Iris pigment epithelial cell (primary cell): ENCODE results near the gene CNTN4.

Experiments used
- DNase-seq: peaks from one replicate; pipeline ENCODE4 v3.0.0-alpha.2; 2011; ENCODE audit warnings: low read depth

Gene CNTN4

DNA sequence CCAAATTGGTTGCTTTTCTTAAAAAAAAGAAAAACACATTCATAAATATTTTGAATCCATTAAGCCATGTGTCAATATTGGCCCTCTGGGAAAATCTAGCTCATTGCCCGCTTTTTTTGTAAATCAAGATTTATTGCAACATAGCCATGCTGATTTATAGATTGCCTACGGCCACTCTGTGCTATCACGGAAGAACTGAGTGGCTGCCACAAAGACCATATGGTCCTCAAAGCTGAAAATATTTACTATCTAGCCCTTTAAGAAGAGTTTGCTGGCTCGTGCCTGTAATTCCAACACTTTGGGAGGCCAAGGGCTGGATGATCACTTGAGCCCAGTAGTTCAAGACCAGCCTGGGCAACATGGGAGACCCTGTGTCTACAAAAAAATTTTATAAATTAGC is 965.6 kb downstream of the CNTN4 start:
- DNase-seq, result no peak

DNA sequence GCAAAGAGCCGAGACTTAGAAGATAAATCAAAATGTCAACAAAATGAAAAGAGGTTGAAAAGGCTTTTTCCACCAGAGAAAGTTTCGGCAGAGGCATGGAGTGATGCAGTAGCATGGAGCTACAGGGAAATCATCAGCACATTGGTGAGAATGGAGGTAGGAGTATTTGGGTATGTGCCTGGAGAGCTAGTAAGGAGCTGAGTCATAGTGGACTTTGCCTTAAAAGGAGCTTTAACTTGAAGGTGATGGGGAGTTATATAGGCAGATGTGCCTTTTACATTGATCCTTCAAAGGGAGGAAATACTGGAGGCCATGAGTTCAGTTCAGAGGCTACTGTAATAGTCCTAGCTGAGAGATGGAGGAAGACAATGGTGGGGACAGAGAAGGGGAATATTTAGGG is 967.2 kb downstream of the CNTN4 start:
- DNase-seq, result peak; percentile 7

DNA sequence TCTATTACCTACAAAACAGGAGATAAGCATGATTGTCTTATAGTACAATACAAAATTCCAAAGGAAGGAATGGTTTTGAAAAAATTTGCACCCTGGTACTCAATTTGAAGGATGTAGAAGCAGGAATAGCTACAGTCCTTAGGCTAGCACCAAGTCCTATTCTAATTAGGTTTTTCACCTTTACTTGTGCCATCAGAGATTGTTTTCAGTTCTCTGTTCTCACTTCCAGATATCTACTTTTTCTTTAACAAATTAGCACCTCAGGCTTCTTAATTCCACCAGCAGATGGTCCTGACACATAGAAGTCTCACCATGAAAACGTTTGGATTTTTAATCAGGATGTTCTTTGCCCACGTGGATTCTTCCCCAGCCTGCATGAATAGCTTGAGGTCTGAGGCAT is 967.7 kb downstream of the CNTN4 start:
- no peak for DNase-seq

DNA sequence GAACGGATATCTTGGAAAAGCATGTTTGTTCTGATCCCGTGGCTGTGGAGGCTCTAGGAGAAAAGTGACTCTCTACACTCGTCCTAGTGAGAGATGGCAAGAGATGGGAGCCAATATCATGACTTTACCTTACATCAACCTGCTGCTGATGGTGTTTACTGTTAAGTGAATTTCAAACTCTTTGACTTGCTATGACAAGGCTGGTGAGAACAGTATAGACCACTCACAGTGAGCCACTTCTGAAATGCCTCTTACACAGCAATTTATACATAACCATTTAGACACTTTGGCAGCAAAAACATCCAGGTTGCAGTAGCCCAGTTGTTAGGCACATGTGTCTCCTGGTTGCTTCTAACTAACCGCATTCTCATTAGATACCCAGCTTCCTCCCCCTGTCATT is 968.2 kb downstream of the CNTN4 start:
- no peak for DNase-seq

DNA sequence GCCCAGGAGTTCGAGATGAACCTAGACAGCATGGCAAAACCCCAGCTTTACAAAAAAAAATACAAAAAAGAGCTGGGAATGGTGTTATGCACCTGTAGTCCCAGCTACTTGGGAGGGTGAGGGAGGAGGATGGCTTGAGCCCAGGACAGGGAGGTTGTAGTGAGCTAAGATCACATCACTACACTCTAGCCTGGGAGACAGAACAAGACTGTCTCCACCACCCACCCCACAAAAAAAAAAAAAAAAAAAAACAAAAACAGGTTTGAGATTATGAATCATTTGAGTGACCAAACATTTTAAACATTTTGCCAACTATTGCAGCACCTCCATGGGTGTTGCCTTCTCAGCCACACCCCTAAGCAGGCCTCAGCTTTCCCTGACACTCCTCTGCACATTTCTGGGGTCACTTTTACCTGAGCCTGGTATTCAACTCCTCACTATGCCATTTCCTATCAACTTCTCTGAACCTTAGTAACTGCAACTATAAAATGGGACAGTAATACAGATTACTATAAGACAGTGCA is 969.8 kb downstream of the CNTN4 start:
- DNase-seq, result no peak

DNA sequence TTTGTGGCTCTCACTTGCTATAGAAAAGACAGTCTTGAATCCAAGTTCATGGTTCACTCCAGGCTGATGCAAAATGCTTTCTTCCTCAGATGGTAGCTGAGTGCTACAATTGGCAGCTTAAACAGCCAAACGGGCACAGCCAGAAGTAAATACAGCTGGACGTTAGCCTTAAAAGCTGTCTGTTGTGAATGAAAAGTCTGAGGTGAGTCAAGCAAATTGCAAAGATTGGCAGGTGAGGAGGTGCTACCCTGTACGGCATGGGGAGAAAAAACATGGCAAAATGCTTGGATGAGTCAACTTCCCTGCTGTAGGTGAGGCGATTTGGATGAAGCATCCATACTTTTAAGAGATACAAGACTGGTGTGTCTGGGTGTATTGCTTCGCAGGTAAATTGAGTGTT is 971.1 kb downstream of the CNTN4 start:
- DNase-seq, result no peak

DNA sequence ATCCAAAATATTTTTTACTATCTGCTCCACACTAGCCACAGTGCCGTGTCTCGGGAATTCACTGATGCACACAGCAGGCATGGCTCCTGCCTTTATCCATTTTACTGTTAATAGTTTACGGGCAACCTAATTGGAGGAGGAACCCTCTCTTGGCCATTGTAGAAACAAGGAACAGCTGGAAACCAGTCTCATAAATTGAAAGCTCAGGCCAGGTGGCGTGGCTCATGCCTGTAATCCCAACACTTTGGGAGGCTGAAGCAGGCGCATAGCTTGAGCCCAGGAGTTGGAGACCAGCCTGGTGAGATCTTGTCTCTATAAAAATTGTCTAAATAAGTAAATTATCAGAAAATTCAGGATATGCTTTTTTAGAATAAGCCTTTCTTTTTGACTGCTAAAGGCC is 972.5 kb downstream of the CNTN4 start:
- no peak for DNase-seq

DNA sequence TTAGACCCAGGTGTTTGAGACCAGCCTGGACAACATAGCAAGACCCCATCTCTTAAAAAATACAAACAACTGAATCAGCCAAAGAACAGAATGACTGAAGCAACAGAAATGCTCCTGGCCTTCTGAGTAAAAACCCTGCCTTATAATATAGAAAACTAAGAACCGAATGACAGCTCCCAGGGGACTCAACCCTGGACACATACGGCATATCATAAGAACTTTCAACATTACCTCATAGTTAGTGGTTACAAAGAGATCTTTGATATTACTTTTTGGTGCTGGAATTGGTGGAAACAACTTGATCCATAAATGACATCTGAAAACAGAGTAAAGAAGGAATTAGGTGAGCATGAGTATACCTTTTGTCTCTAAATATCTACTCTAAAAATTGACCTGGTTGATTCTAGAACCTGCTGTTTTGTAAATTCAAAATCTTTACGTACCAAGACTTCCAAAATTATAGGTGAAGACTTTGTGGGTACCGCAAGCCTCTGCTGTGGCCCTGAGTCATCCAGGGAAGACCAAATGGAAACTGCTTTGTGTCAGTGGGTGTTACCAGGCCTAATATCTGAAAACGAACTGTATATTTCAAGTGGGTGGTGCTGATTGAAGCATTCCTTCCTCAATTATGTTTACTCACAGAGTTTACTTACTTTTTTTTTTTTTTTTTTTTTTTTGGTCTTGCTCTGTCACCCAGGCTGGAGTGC is 976.0 kb downstream of the CNTN4 start:
- DNase-seq, result no peak

DNA sequence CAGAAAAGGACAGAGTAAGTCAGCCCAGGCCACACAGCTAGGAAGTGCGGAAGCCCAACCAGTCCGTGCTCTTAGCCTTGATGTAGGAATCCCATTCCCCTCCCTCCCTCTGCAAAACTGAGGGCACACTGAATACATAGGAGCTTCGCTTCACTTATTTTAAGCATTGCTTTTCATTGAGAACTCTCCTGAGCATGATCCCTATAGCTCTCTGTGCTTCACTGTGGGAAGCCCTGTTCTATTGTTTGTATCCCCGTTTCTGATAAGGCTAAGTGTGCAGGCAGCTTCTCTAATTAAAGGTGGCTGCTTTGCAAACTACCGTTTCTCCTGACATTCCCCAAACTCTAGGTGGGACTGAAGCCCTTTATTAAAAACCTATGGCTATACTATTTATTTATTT is 981.6 kb downstream of the CNTN4 start:
- DNase-seq, result no peak

DNA sequence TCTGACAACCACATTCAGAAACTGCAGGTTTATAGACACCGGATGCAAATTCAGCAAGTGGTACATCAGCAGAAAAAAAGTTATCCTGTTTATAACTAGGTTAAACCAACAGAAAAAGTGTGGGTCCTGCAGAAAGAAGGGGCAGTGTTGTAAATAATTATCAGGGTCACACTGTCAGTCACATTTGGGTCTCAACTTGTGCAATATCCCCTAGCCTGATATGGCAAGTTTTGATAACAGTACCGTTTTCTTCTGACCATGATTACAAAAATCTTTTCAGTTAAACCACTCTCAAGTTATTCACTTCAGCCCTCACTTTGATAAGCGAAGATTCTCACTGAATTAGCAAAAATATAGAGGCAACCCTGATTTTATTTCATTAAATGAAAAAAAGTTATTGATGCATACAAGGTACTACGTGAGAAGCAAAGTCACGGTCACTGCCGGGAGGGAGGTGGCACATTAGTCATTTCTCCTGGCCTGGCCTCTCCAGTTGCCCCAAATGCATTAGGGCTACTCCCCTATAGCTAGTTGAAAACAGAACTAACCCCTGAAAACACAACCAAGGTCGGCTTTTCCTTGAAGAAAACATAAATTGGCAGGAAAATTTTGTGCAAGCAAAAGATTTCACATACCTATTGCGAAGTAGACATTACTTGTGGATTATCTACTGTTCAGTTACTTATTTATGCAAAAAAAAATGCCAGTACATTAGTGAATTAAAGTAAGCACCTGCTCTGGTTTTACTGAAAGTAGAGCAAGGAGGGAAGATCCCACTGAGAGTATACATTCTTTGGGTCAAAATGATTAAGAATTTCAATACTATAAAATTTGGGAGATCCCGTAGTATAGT is 982.9 kb downstream of the CNTN4 start:
- no peak for DNase-seq

DNA sequence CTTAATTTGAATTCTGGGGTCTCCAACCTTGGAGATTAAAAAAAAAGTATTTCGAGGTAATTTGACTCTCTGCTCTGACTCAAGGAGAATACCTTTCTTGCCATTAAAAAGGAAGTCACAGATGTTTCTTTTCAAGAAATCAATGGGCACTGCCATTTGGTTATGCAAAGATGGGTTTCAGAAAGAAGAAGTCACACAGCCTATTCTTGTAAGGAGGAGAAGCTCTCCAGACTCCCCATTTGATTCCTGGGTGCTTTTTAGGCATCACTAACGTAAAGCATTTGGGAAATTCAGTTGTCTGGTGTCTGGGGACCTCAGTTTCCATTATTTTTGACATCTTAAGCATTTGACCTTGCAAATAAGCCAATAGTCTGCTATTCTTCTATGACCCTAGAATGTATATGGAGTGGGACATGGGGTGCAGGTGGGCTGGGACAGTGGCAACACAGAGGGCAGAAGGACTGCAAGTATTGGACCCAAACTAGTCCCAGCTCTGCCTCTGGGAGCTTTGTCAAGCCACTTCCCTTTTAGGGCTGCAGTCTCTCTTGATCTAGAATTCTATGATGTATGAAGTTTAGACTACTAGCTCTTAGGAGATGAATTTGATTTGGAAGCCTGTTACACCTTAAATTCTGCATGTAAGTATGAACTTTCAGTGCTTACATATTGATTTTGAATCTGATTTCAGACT is 983.7 kb downstream of the CNTN4 start:
- DNase-seq, result no peak

DNA sequence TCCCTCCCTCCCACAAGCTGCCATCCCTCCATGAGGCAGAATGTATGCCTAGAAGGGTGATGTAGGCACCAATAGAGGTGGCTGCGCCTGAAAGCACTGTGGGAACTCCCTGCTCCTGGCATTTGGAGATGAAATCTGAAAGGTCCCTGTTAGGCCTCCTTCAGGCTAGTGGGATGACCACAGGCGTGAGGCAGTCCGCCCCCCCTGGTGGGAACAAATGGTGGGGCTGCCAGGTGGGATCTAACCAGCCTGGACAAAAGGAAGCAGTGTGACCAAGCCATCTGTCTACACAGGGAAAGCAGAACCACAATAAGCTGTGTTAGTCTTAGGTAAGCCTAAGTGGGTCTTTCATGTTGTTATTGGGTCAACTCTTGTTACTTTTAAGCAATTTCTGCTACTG is 986.2 kb downstream of the CNTN4 start:
- DNase-seq, result no peak

DNA sequence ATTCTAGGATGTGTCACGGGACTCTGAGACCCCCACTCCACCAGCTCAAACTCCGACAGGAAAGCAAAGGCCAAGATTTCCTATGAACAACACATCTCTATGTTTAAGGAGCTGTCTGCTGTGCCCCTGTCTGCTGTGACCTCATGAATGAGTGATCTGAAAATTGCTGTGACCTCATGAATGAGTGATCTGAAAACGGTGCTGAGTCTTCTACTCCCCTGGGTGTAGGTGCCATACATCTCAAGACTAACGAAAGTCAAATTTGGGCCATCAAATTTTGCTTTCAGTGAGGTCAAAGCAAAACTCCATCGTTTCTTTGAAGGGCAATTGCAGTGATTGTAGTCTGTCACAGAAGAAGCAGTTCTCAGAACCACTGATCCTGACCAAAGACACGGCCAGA is 987.1 kb downstream of the CNTN4 start:
- no peak for DNase-seq

DNA sequence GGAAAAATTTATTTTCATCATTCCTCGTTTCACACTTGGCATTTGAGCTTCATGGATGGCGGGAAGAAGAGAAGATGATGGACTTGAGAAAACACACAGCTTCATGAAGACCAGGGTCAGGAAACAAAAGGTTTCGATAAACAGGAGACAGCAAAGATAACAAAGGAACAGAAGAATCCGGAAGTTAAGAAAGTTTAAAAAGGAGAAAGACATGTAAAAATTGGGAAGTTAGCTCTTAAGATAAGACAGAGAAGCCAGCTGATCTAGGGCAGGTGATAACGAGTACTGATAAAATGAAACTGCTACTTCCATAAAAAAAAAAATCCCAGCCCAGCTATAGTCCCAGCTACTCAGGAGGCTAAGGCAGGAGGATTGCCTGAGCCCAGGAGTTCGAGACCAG is 987.6 kb downstream of the CNTN4 start:
- DNase-seq, result no peak

DNA sequence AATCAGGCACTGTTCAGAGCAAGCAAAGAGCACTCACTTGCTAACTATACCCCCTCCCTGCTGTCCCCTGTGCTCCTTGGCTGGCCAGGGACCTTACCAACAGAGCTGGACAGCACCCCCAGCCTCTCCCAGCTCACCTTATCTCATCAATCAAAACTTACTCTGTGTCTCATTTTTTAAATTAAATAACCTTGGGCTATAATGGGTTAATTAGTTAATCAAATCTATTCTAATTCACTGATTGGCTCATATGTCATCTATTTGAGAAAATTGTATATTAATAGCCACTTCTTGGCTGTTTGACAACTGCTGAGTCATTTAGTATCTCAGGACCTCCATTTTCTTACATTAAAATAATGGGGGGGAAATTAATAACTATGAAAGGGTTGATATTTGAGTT is 988.6 kb downstream of the CNTN4 start:
- no peak for DNase-seq

DNA sequence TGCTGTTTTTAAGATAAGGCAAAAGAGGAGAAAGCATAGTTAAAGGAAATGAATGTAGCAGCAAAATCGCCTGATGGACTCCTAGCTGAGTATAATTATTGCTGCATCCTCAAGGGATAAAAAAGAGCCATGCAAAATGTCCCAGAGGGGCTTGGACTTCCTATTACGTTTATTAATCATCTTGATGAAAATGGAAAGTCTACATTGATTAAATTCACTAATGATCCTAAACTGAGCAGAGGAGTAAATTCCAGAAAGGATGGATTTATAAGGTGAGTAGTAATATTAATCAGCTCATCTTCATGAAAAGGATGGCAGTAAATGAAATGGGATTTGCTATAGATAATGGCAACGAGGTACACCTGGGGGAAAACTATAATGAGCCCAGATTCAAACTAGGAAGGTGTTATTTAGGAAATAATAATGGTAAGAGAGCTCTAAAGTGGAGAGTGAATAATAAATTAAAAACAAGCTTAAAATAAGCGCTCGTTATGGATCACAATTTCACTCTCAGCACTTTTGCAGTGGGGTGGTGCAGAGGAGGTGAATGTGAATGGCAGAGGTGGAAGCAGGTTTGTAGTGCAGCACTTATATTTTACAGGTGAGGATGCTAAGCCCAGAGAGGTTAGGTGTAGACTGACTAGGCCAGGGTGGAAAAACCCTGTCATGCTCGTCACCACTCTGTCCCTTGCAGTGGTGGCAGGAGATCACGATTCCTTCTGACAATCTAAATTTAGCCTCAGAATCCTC is 989.2 kb downstream of the CNTN4 start:
- no peak for DNase-seq

DNA sequence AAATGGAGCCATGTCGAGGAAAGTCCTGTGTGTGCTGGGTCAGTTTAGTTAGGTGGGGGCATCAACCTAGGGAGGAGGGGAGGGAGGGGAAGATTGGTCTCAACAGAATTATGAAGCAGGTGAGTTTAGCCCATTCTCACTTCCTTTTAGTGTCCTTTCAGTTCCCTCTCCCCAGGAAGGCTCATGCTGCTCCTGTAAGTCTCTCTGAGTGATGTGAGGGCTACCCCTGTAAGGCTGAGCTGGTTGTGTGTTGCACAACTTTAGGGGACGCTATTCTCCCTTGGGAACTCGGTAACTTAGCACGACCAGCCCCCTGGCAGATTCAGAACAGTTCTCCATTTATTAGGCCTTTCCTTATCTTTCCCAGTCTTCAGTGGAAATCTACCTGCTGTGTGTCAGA is 990.4 kb downstream of the CNTN4 start:
- no peak for DNase-seq

DNA sequence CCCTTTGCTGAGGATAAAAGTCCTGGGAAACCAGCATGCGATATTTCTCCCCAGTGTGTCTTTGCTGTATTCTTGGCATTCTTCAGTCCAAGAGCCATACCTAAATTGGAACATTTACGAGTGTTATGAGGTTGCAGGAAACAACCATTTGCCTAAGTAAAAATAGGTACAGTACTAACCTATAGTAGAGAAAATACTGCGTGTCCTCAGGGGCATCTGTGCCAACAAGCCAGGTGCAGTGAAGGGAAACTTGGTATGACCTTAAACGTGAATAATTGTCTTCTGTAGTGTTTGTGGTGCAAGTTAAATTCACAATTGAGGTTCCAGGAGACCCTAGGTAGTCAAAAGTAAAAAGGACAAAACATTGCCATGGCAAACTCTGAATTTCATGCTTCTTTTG is 999.3 kb downstream of the CNTN4 start:
- no peak for DNase-seq

DNA sequence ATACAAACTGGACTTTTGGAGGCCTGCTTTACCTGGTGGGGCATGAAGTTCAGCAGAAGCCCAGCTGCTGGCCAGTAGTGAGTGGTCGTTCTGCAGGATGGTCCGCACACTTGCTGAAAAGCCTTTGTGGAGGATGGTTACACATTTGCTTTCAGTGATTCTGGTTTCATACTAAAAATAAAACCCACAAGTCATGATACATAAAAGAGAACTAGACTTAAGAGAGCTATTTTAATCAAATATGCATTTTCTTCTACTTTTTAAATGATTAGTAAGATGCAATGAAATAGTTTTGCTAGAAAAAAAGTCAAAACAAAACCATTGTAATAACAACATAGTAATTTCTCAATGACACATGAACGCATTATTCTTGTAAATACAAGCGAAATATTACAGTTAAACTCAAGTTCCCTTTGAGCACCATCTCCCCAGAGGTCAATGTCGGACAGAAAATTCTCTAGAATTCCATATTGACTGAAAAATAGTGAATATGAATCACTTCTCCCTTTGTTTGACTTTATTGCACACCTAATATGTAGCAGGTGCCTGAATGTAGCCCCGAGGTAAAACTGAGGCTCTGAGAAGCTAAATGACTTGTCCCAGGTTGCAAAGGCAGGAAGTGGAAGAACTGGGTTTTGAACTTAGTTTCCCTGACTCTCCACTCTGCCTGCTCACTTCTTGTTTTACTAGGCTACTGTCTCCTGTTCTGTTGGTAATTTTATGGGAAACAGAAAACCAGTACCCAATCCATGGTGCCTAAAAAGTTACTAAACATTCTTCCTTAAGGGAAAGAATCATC is 1003.2 kb downstream of the CNTN4 start:
- no peak for DNase-seq

DNA sequence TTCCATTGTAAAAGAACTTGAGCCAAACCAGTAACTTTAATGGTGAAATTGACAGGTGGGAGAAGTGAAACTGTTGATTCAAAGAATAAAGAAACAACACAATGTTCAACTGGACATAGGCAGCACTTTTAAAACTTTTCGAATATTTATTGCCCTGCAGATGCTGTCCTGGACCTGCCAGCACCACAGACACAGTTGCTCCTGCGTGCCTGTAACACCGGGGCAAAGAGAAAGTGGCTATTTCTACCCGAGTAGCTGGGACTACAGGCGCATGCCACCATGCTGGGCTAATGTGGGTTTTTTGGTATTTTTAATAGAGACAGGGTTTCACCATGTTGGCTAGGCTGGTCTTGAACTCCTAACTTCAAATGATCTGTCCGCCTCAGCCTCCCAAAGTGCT is 1004.1 kb downstream of the CNTN4 start:
- DNase-seq, result no peak

DNA sequence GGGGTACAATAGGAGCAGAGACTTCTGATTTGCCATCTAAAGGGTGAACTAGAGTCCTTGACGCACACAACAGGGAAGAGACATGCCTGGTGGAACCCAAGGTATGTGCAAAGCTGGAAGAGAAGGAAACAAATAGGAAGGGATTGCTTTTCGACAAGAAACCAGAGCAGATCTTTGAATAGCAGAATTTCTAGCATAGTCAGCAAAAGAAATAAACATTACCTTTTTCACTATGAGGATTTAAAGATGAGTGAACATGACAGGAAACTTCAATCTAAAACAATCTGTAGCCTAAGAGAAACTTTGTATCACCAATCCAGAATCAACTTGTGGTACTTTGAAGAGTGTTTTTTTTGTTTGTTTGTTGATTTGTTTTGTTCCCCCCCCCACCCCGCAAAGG is 1006.6 kb downstream of the CNTN4 start:
- no peak for DNase-seq
